ENCODE measurements around the gene NANS.
A peak's percentile ranks its signal among the peaks of the same experiment; 100 is the strongest.

- TF ChIP-seq CTCF (IDR thresholded peaks at IDR 0.05) (peak; percentile 79 to 97 (median 91)), POLR2A (IDR thresholded peaks at IDR 0.05) (no peak)
Measured at GRCh38 chr9:98074115-98074990, 17.8 kb downstream of the NANS start.

All from thyroid gland (tissue), 4 donors.